Stimulated activated CD4-positive, alpha-beta T cell treated with anti-CD3 and anti-CD28 coated beads, Interleukin-1b, Interleukin-23, amount 100 ng/mL, for 48 hours (primary cell): ENCODE measurements around the gene DTNB.
"Not testable (repeated sequence)": the region's sequence is repeated elsewhere in the genome, so short reads cannot be mapped to it uniquely, and the experiment has no call there.

Experiments used
- DNase-seq: peaks from one replicate; pipeline ENCODE4 v3.0.0-alpha.2; 2020

Gene DTNB

GRCh38 chr2:25620711-25621110 lies 52.7 kb downstream of the DTNB start:
- DNase-seq, result no peak

- no peak for DNase-seq
These were observed 53.3 kb downstream of the DTNB start for GRCh38 chr2:25620077-25620476.

- DNase-seq, result no peak
These were observed 54.2 kb downstream of the DTNB start for GRCh38 chr2:25619185-25619584.

- DNase-seq, result no peak
These were observed 54.7 kb downstream of the DTNB start for GRCh38 chr2:25618676-25619075.

- no peak for DNase-seq
These were observed 55.3 kb downstream of the DTNB start for GRCh38 chr2:25617948-25618646.

- DNase-seq, result no peak
These were observed 57.5 kb downstream of the DTNB start for GRCh38 chr2:25615920-25616319.

GRCh38 chr2:25615386-25615785 lies 58.0 kb downstream of the DTNB start:
- DNase-seq, result no peak

GRCh38 chr2:25614711-25615110 lies 58.7 kb downstream of the DTNB start:
- DNase-seq, result no peak

- no peak for DNase-seq
These were observed 64.7 kb downstream of the DTNB start for GRCh38 chr2:25608718-25609117.

GRCh38 chr2:25606892-25607291 lies 66.5 kb downstream of the DTNB start:
- DNase-seq, result no peak

- no peak for DNase-seq
These were observed 71.0 kb downstream of the DTNB start for GRCh38 chr2:25602333-25602723.

GRCh38 chr2:25601711-25602332 lies 71.6 kb downstream of the DTNB start:
- not testable (repeated sequence) for DNase-seq

GRCh38 chr2:25598911-25599310 lies 74.5 kb downstream of the DTNB start:
- no peak for DNase-seq

GRCh38 chr2:25598332-25598731 lies 75.0 kb downstream of the DTNB start:
- no peak for DNase-seq

- DNase-seq, result no peak
These were observed 75.5 kb downstream of the DTNB start for GRCh38 chr2:25597881-25598280.

- DNase-seq, result no peak
These were observed 76.7 kb downstream of the DTNB start for GRCh38 chr2:25596516-25597244.

GRCh38 chr2:25595393-25595792 lies 78.0 kb downstream of the DTNB start:
- no peak for DNase-seq

- DNase-seq, result no peak
These were observed 78.4 kb downstream of the DTNB start for GRCh38 chr2:25594991-25595390.

- no peak for DNase-seq
These were observed 80.5 kb downstream of the DTNB start for GRCh38 chr2:25592766-25593292.

GRCh38 chr2:25590921-25591505 lies 82.4 kb downstream of the DTNB start:
- no peak for DNase-seq

GRCh38 chr2:25589676-25590205 lies 83.6 kb downstream of the DTNB start:
- DNase-seq, result no peak

- DNase-seq, result no peak
These were observed 84.8 kb downstream of the DTNB start for GRCh38 chr2:25588576-25588975.

- peak; percentile 40 for DNase-seq
These were observed 86.0 kb downstream of the DTNB start for GRCh38 chr2:25587361-25587760.
